Hindlimb muscle (tissue), 1 donor: ENCODE data around the gene FAM3B. TPM values are rescaled to one million over a fixed set of nuclear protein-coding genes. Genes with fewer than 3 reads are reported as not detected.

Experiments
- DNase-seq: peaks from one replicate; pipeline ENCODE4 v3.0.0-alpha.2; 2013
- polyA plus RNA-seq: library from polyadenylated mRNA; unstranded; fragments of 120-200 nt; gene quantifications from one replicate; pipeline ENCODE4 v1.2.1, GENCODE V29; 2013; ENCODE audit not compliant: insufficient read length

The FAM3B gene
- polyA plus RNA-seq, 1 donor, result not detected

GRCh38 chr21:41398251-41398650 lies 81.7 kb downstream of the FAM3B start:
- DNase-seq, result no peak

DNA sequence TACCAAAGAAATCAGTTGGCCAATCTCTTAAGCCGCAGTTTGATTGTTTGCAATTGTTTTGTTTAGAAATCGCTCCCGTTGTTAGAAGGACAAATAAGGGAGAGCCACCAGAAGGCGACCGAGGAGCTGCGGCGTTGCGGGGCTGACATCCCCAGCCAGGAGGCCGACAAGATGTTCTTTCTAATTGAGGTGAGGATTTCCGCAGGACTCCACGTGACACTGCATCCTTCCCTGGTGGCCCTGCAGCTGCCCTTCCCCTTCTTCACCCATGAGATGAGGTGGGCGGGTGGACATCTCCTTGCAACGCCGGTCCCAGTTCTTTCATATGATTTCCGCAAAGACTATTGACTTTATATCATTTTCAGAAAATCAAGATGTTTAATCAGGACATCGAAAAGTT lies 82.2 kb downstream of the FAM3B start:
- no peak for DNase-seq

GRCh38 chr21:41399246-41399800 lies 82.7 kb downstream of the FAM3B start:
- DNase-seq, result no peak

- DNase-seq, result no peak
These were observed 85.6 kb downstream of the FAM3B start for GRCh38 chr21:41402231-41402630.

- no peak for DNase-seq
These were observed 86.2 kb downstream of the FAM3B start for GRCh38 chr21:41402796-41403195.

DNA sequence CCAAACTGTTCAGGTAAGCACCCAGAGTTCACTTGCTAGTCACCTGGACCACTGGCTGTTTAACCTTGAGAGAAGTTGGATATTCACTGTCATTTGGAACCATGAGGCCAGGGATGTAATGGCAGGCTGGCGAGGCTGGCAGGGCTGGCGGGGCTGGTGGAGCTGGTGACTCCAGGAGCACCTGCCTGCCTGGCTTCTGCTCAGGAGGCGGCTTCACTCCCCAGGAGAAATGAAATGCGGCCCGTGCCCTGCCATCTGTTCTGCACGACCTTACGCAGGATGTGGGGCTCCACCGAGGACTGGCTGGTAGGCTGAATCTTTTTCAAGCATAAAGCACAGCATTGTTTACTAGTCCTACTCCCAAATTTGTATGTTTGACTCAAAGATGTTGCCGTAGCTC lies 86.7 kb downstream of the FAM3B start:
- no peak for DNase-seq

GRCh38 chr21:41403966-41404365 lies 87.4 kb downstream of the FAM3B start:
- no peak for DNase-seq

- no peak for DNase-seq
These were observed 88.7 kb downstream of the FAM3B start for GRCh38 chr21:41405321-41405720.

- DNase-seq, result no peak
These were observed 89.7 kb downstream of the FAM3B start for GRCh38 chr21:41406340-41406739.

Other genes starting within 250 kb of the FAM3B start
- 34.3 TPM for gene BACE2, start 148.6 kb upstream of the FAM3B start, polyA plus RNA-seq
- gene MX2, start 45.2 kb downstream of the FAM3B start, polyA plus RNA-seq, result 2.5 TPM
- 4.7 TPM for gene MX1, start 109.4 kb downstream of the FAM3B start, polyA plus RNA-seq
- not detected for gene TMPRSS2, start 191.4 kb downstream of the FAM3B start, polyA plus RNA-seq